GM12878 (cell line): ENCODE measurements around the gene TMEM72. TPM values are rescaled to one million over a fixed set of nuclear protein-coding genes. Genes with fewer than 3 reads are reported as not detected.
A peak's percentile ranks its signal among the peaks of the same experiment; 100 is the strongest.

ENCODE experiments used
- ATAC-seq: fragments of 200-7000 bp; cut with Tn5 transposase; 3 replicates; pipeline ENCODE4 v1.9.1; 2020; ENCODE audit warnings: mild to moderate bottlenecking, moderate library complexity
- BruUV-seq: library from RNA; stranded (reverse); fragments of 400-500 nt; replicated peaks from 2 replicates; lab custom pipeline; 2021; lab: Mats Ljungman, UMichigan
- CTCF ChIA-PET: fragments of 300-600 bp; sonication (Branson Sonifier 250); formaldehyde crosslinking; extraction: SDS; loops from one replicate; lab custom pipeline; 2021; ENCODE audit warnings: inconsistent platforms; lab: Yijun Ruan, JAX
- POLR2A ChIA-PET: fragments of 350-600 bp; formaldehyde crosslinking; extraction: SDS; loops from one replicate; lab custom pipeline; 2021; ENCODE audit warnings: inconsistent platforms; lab: Charles Lee
- RAD21 ChIA-PET: fragments of 300-600 bp; sonication (Branson Sonifier 250); formaldehyde crosslinking; loops from one replicate; lab custom pipeline; 2023; ENCODE audit warnings: antibody characterized with exemption; ENCODE audit not compliant: unreplicated experiment; lab: Charles Lee
- SMC1A ChIA-PET: fragments of 300-600 bp; sonication (Branson Sonifier 250); formaldehyde crosslinking; loops from one replicate; lab custom pipeline; 2023; ENCODE audit not compliant: unreplicated experiment, uncharacterized antibody; lab: Charles Lee
- DNase-seq: peaks from one replicate; pipeline ENCODE4 v3.0.0-alpha.2; 2011; ENCODE audit warnings: low read depth, low spot score
- FAIRE-seq: peaks from 3 replicates; lab custom pipeline; 2011; peaks lifted over from hg19 to GRCh38; lab: Jason Lieb, UNC
- H2AFZ ChIP-seq: 2 replicates; pipeline ENCODE4 v1.6.0; 2011; ENCODE audit warnings: low read depth, low read length, control low read depth; ENCODE audit not compliant: control insufficient read depth
- H3K27ac ChIP-seq: 2 replicates; pipeline ENCODE4 v1.5.1; 2011; ENCODE audit warnings: control low read depth; ENCODE audit not compliant: control insufficient read depth, insufficient read depth
- H3K27me3 ChIP-seq, 2 experiments: replicated peaks in 1 of 2; 2 replicates each; pipeline versions ENCODE4 v1.6.0 to v1.6.1; 2011; ENCODE audit warnings: low read length in 1 of 2; ENCODE audit not compliant: control insufficient read depth in 2 of 2, insufficient read depth in 2 of 2
- H3K36me3 ChIP-seq, 2 experiments: 2 replicates each; pipeline ENCODE4 v1.5.1; 2011; ENCODE audit warnings: low read length in 1 of 2; ENCODE audit not compliant: control insufficient read depth in 2 of 2, insufficient read depth in 2 of 2
- H3K4me1 ChIP-seq: 2 replicates; pipeline ENCODE4 v1.6.1; 2011; ENCODE audit warnings: mild to moderate bottlenecking, low read length, moderate library complexity, mixed read lengths; ENCODE audit not compliant: control insufficient read depth, insufficient read depth
- H3K4me2 ChIP-seq: 2 replicates; pipeline ENCODE4 v1.6.0; 2011; ENCODE audit warnings: control low read depth; ENCODE audit not compliant: control insufficient read depth, insufficient read depth
- H3K4me3 ChIP-seq: fragments of 200-600 bp; sonication (generic); 2 replicates; pipeline ENCODE4 v1.5.1; 2016
- H3K79me2 ChIP-seq: 2 replicates; pipeline ENCODE4 v1.6.0; 2011; ENCODE audit warnings: low read length; ENCODE audit not compliant: control insufficient read depth, insufficient read depth
- H3K9ac ChIP-seq: 2 replicates; pipeline ENCODE4 v1.8.0; 2011; ENCODE audit warnings: low read length, control low read depth, mixed read lengths; ENCODE audit not compliant: control insufficient read depth, insufficient read depth
- H3K9me3 ChIP-seq: replicated peaks from 3 replicates; pipeline ENCODE4 v1.5.1; 2011; ENCODE audit warnings: mild to moderate bottlenecking, low read length; ENCODE audit not compliant: control insufficient read depth, insufficient read depth
- H4K20me1 ChIP-seq: 2 replicates; pipeline ENCODE4 v1.6.0; 2011; ENCODE audit not compliant: control insufficient read depth, insufficient read depth
- ATF7 ChIP-seq: fragments of 450-650 bp; IDR thresholded peaks from 2 replicates; pipeline ENCODE4 v1.6.1; 2016; ENCODE audit warnings: low read depth, mild to moderate bottlenecking
- CHD1 ChIP-seq: IDR thresholded peaks from 2 replicates; pipeline ENCODE4 v1.6.1; 2012; ENCODE audit warnings: low read depth, low read length, improper control_type of control experiment
- ETV6 ChIP-seq, 2 experiments: fragments of 450-650 bp in 1 of 2; IDR thresholded peaks in 1 of 2; conservative IDR thresholded peaks in 1 of 2; 2 replicates each; pipeline ENCODE4 v1.6.1; 2014; ENCODE audit warnings: antibody characterized with exemption in 1 of 2, borderline replicate concordance in 1 of 2, low read depth in 1 of 2, mild to moderate bottlenecking in 1 of 2, moderate library complexity in 1 of 2
- HCFC1 ChIP-seq: fragments of 150-350 bp; IDR thresholded peaks from 2 replicates; pipeline ENCODE4 v1.6.1; 2014; ENCODE audit warnings: low read length
- IRF4 ChIP-seq: IDR thresholded peaks from 2 replicates; pipeline ENCODE4 v1.6.1; 2011; ENCODE audit warnings: low read depth, low read length
- KLF5 ChIP-seq: fragments of 450-650 bp; IDR thresholded peaks from 2 replicates; pipeline ENCODE4 v1.6.1; 2014; ENCODE audit warnings: mild to moderate bottlenecking; ENCODE audit not compliant: partially characterized antibody
- MEF2A ChIP-seq: IDR thresholded peaks from 2 replicates; pipeline ENCODE4 v1.6.1; 2011; ENCODE audit warnings: low read depth, mild to moderate bottlenecking, low read length, moderate library complexity; ENCODE audit not compliant: insufficient read depth
- MYC ChIP-seq: IDR thresholded peaks from 2 replicates; pipeline ENCODE4 v1.6.1; 2011; ENCODE audit warnings: mild to moderate bottlenecking, low read length, moderate library complexity, inconsistent platforms; ENCODE audit not compliant: insufficient read depth, insufficient replicate concordance, insufficient read length, severe bottlenecking
- NR2F1 ChIP-seq: fragments of 450-650 bp; conservative IDR thresholded peaks from 2 replicates; pipeline ENCODE4 v1.6.1; 2017; ENCODE audit warnings: mild to moderate bottlenecking
- PAX8 ChIP-seq: fragments of 450-650 bp; IDR thresholded peaks from 2 replicates; pipeline ENCODE4 v1.6.1; 2017; ENCODE audit warnings: mild to moderate bottlenecking, moderate library complexity
- POLR2A ChIP-seq: IDR thresholded peaks from 2 replicates; pipeline ENCODE4 v1.6.1; 2011; ENCODE audit warnings: low read depth, mild to moderate bottlenecking, low read length
- POLR2AphosphoS2 ChIP-seq: IDR thresholded peaks from 2 replicates; pipeline ENCODE4 v1.6.1; 2011; ENCODE audit warnings: low read depth, mild to moderate bottlenecking, low read length, improper control_type of control experiment, moderate library complexity
- POLR2AphosphoS5 ChIP-seq: IDR thresholded peaks from 2 replicates; pipeline ENCODE4 v1.6.1; 2011; ENCODE audit warnings: mild to moderate bottlenecking, low read length, inconsistent platforms
- RBBP5 ChIP-seq: fragments of 200-600 bp; sonication (generic); conservative IDR thresholded peaks from 2 replicates; pipeline ENCODE4 v1.6.1; 2016
- RUNX3 ChIP-seq: IDR thresholded peaks from 2 replicates; pipeline ENCODE4 v1.6.1; 2012; ENCODE audit warnings: low read length, inconsistent platforms
- SRF ChIP-seq, 2 experiments: IDR thresholded peaks; 2 replicates each; pipeline ENCODE4 v1.6.1; 2011; ENCODE audit warnings: low read depth in 2 of 2, low read length in 2 of 2, mild to moderate bottlenecking in 1 of 2, moderate library complexity in 1 of 2
- STAT1 ChIP-seq: fragments of 450-650 bp; conservative IDR thresholded peaks from 2 replicates; pipeline ENCODE4 v1.6.1; 2014; ENCODE audit warnings: antibody characterized with exemption, mild to moderate bottlenecking
- TARDBP ChIP-seq: IDR thresholded peaks from 2 replicates; pipeline ENCODE4 v1.6.1; 2016; ENCODE audit warnings: borderline replicate concordance
- WRNIP1 ChIP-seq: IDR thresholded peaks from 2 replicates; pipeline ENCODE4 v1.6.1; 2011; ENCODE audit warnings: low read depth, low read length, improper control_type of control experiment, borderline replicate concordance
- YBX1 ChIP-seq: fragments of 450-650 bp; IDR thresholded peaks from 2 replicates; pipeline ENCODE4 v1.6.1; 2016; ENCODE audit warnings: antibody characterized with exemption
- ZNF384 ChIP-seq: IDR thresholded peaks from 2 replicates; pipeline ENCODE4 v1.6.1; 2012; ENCODE audit warnings: low read depth, mild to moderate bottlenecking, low read length, improper control_type of control experiment, borderline replicate concordance
- ZNF687 ChIP-seq: fragments of 450-650 bp; IDR thresholded peaks from 2 replicates; pipeline ENCODE4 v1.6.1; 2017; ENCODE audit warnings: mild to moderate bottlenecking, moderate library complexity
- WGBS: methylation state at CpG from one replicate; pipeline ENCODE4 v1.1.6; 2016; ENCODE audit warnings: low lambda C conversion rate; ENCODE audit not compliant: insufficient replicate concordance, insufficient coverage; ENCODE audit errors: missing lambda C conversion rate; 5-methylcytosine and 5-hydroxymethylcytosine counted together
- in situ Hi-C: fragments of 300-500 bp; cut with MboI; formaldehyde crosslinking; loops from 9 replicates; pipeline ENCODE4 v1.14.3; 2018; ENCODE audit warnings: mixed read lengths
- intact Hi-C: fragments of 100-400 bp; cut with micrococcal nuclease; formaldehyde crosslinking; loops from one replicate; pipeline ENCODE4 v1.14.2; 2022; ENCODE audit not compliant: unreplicated experiment
- polyA plus RNA-seq, 11 experiments: library from polyadenylated mRNA; depleted of rRNA in 4 of 11; unstranded in 6 of 11; stranded (reverse) in 5 of 11; fragments of >200 nt; fragmentation: Nextera tagmentation in 4 of 11; fragmentation: Illumina TruSeq in 1 of 11; extraction: Ambion mirVana in 4 of 11; extraction: Trizol in 1 of 11; gene quantifications; 1 replicate in 1 of 11; 2 replicates in 10 of 11; pipeline versions ENCODE4 v1.2.1 to v1.2.3, GENCODE V29; 2011 to 2016; ENCODE audit warnings: inconsistent platforms in 2 of 11, missing spikeins in 2 of 11, low read depth in 1 of 11
- total RNA-seq, 4 experiments: library from RNA; depleted of rRNA in 3 of 4; stranded (reverse); fragments of >200 nt in 3 of 4; fragmentation: Illumina TruSeq in 1 of 4; extraction: Trizol in 1 of 4; gene quantifications; 2 replicates each; pipeline versions ENCODE4 v1.2.1 to v1.2.3, GENCODE V29; 2013 to 2021

The TMEM72 gene
- total and polyA plus RNA-seq, 10 of the 15 experiments (the other 5 are each of a cell fraction or from before 2014, with no cell fraction given), result 0.12 TPM; not detected in 9

- 1% methylated on average over 43 of the region's 46 CpGs for WGBS
- intact Hi-C loops (loop anchor here (1.0 to 2.0 kb wide), 3 partner anchors 9 to 43 kb away; partner anchors contain the start of gene RASSF4), in situ Hi-C loops (loop anchor here (5.0 to 25.0 kb wide), 2 partner anchors 43 to 1813 kb away; no protein-coding TSS in a partner anchor)
- H3K9me3 ChIP-seq, result no peaks in the 10 kb centered on the region
- no TSS peak for BruUV-seq
- peak overlapping the region; percentile 80 for H3K27ac ChIP-seq
- H3K4me2 ChIP-seq, result peak overlapping the region; percentile 82
- ATAC-seq (peak; percentile 86), FAIRE-seq (peak; percentile 56), DNase-seq (no peak)
- peaks cover 0 to 8% of the 10 kb centered on the region in 2 experiments; a peak in 2 of 4 replicates for H3K36me3 ChIP-seq
- peaks cover 11% of the 10 kb centered on the region for H3K79me2 ChIP-seq
- RAD21 ChIA-PET, result interaction anchor here (1.6 to 7.7 kb wide), 7 partner anchors 10 to 42 kb away, joined by 9 to 124 read pairs (median 36); no protein-coding TSS in a partner anchor
- H3K9ac ChIP-seq, result peak overlapping the region; percentile 65
- CTCF ChIA-PET, result interaction anchor here (0.7 to 10.1 kb wide), 10 partner anchors 8 to 43 kb away, joined by 3 to 181 read pairs (median 14); no protein-coding TSS in a partner anchor
- no peaks in the 10 kb centered on the region for H3K27me3 ChIP-seq
- peaks cover 50% of the 10 kb centered on the region for H3K4me1 ChIP-seq
- POLR2A ChIA-PET, result interaction anchor here (1.1 to 7.4 kb wide), 6 partner anchors 9 to 42 kb away, joined by 3 to 110 read pairs (median 9); no protein-coding TSS in a partner anchor
- H3K4me3 ChIP-seq, result peak overlapping the region; percentile 67; the same call in 1 of the 2 replicates
- SMC1A ChIA-PET, result interaction anchor here (0.6 to 2.5 kb wide), 11 partner anchors 9 to 42 kb away, joined by 3 to 36 read pairs (median 17); no protein-coding TSS in a partner anchor
- no peaks in the 10 kb centered on the region for H4K20me1 ChIP-seq
- peak overlapping the region; percentile 66 for H2AFZ ChIP-seq
- no peak for TF ChIP-seq ETV6 (conservative IDR thresholded peaks at IDR 0.05 in 1 of 2, IDR thresholded peaks at IDR 0.05 in 1 of 2; ENCODE audit: borderline replicate concordance in 1 of 2, low read depth in 1 of 2)
- TF ChIP-seq MEF2A, result no peak
- TF ChIP-seq STAT1, result peak; percentile 88; the same call in 1 of the 2 replicates
- TF ChIP-seq IRF4, result no peak
- no peak for TF ChIP-seq TARDBP
- no peak for TF ChIP-seq PAX8
- TF ChIP-seq HCFC1, result no peak
- no peak for TF ChIP-seq KLF5
- no peak for TF ChIP-seq MYC
- no peak for TF ChIP-seq RBBP5
- no peak for TF ChIP-seq CHD1
- TF ChIP-seq ZNF384, result no peak
- no peak for TF ChIP-seq YBX1
- TF ChIP-seq POLR2AphosphoS2, result no peak
- no peak for TF ChIP-seq ATF7
- TF ChIP-seq POLR2AphosphoS5, result no peak
- no peak for TF ChIP-seq WRNIP1
- peak; percentile 44 for TF ChIP-seq NR2F1
- peak; percentile 46 for TF ChIP-seq POLR2A
- peak; percentile 86 for TF ChIP-seq ZNF687
- peak; percentile 59 for TF ChIP-seq RUNX3
- TF ChIP-seq SRF (IDR thresholded peaks at IDR 0.05; ENCODE audit: low read depth in 2 of 2, low read length in 2 of 2), result 0 out of 4 replicates have a peak, but pooled peaks of 1 of the 2 experiments have one; percentile 58
These were observed 63.7 kb downstream of the TMEM72 start for GRCh38 chr10:44974628-44975430.
